HG03439 (cell line): ENCODE measurements around the gene SPR.
"Not testable (repeated sequence)": the region's sequence is repeated elsewhere in the genome, so short reads cannot be mapped to it uniquely, and the experiment has no call there.

Experiments
- ATAC-seq: cut with Tn5 transposase; IDR thresholded peaks from one replicate; pipeline ENCODE4 v1.9.1; 2021; ENCODE audit warnings: mild to moderate bottlenecking, moderate library complexity; ENCODE audit not compliant: unreplicated experiment

SPR gene

GRCh38 chr2:72888438-72889202 lies 1.4 kb downstream of the SPR start:
- ATAC-seq = no peak

GRCh38 chr2:72889991-72890390 lies 2.8 kb downstream of the SPR start:
- no peak for ATAC-seq

GRCh38 chr2:72891091-72891818 lies 4.0 kb downstream of the SPR start:
- no peak for ATAC-seq

- peak; percentile 54 for ATAC-seq
Observed at GRCh38 chr2:72892506-72893173, 5.4 kb downstream of the SPR start.

- ATAC-seq = peak; percentile 60
Observed at GRCh38 chr2:72893594-72894319, 6.5 kb downstream of the SPR start.

- ATAC-seq = no peak
Observed at GRCh38 chr2:72894514-72894913, 7.3 kb downstream of the SPR start.

GRCh38 chr2:72895154-72895553 lies 7.9 kb downstream of the SPR start:
- no peak for ATAC-seq

- ATAC-seq = no peak
Observed at GRCh38 chr2:72895759-72896281, 8.6 kb downstream of the SPR start.

- no peak for ATAC-seq
Observed at GRCh38 chr2:72896446-72896845, 9.2 kb downstream of the SPR start.

- ATAC-seq = no peak
Observed at GRCh38 chr2:72897785-72898584, 10.8 kb downstream of the SPR start.

- ATAC-seq = no peak
Observed at GRCh38 chr2:72898585-72898906, 11.3 kb downstream of the SPR start.

- no peak for ATAC-seq
Observed at GRCh38 chr2:72900191-72900825, 13.1 kb downstream of the SPR start.

GRCh38 chr2:72901426-72901825 lies 14.2 kb downstream of the SPR start:
- ATAC-seq = no peak

GRCh38 chr2:72907369-72907768 lies 20.2 kb downstream of the SPR start:
- ATAC-seq = not testable (repeated sequence)

- no peak for ATAC-seq
Observed at GRCh38 chr2:72908741-72909140, 21.5 kb downstream of the SPR start.

GRCh38 chr2:72911256-72911655 lies 24.0 kb downstream of the SPR start:
- ATAC-seq = no peak

- no peak for ATAC-seq
Observed at GRCh38 chr2:72913486-72914205, 26.4 kb downstream of the SPR start.

GRCh38 chr2:72914206-72914559 lies 27.0 kb downstream of the SPR start:
- no peak for ATAC-seq

GRCh38 chr2:72914589-72915319 lies 27.5 kb downstream of the SPR start:
- ATAC-seq = no peak
